ENCODE data around the gene FOXC2.

The FOXC2 gene

GRCh38 chr16:86618431-86619238 lies 52.0 kb downstream of the FOXC2 start:
- no peak for DNase-seq (ENCODE audit: low read depth)

All from stimulated activated CD8-positive, alpha-beta memory T cell treated with anti-CD3 and anti-CD28 coated beads, Interleukin-4, amount 100 ng/mL, for 24 hours (primary cell).